ENCODE results near the gene CFAP73.

CFAP73 gene

GRCh38 chr12:113161415-113162016 lies 12.0 kb downstream of the CFAP73 start:
- peak; percentile 74 for DNase-seq (ENCODE audit: extremely low read depth, insufficient read length)
- Histone ChIP-seq H3K4me3 (replicated peaks; ENCODE audit: low read depth, low read length) (no peak overlapping the region), H3K36me3 (ENCODE audit: control insufficient read depth, insufficient read depth, low read length) (peaks cover 52% of the 10 kb centered on the region), H3K27me3 (replicated peaks; ENCODE audit: control insufficient read depth, insufficient read depth, low read length) (no peaks in the 10 kb centered on the region)
- no peak for TF ChIP-seq CTCF (IDR thresholded peaks at IDR 0.05; ENCODE audit: insufficient read depth, low read length, poor library complexity, severe bottlenecking)

GRCh38 chr12:113162102-113163029 lies 12.8 kb downstream of the CFAP73 start:
- TF ChIP-seq CTCF (IDR thresholded peaks at IDR 0.05; ENCODE audit: insufficient read depth, low read length, poor library complexity, severe bottlenecking): no peak
- Histone ChIP-seq H3K36me3 (ENCODE audit: control insufficient read depth, insufficient read depth, low read length) (peaks cover 54% of the 10 kb centered on the region), H3K27me3 (replicated peaks; ENCODE audit: control insufficient read depth, insufficient read depth, low read length) (no peaks in the 10 kb centered on the region), H3K4me3 (replicated peaks; ENCODE audit: low read depth, low read length) (no peak overlapping the region)
- no peak for DNase-seq (ENCODE audit: extremely low read depth, insufficient read length)

- Histone ChIP-seq H3K36me3 (ENCODE audit: control insufficient read depth, insufficient read depth, low read length) (peaks cover 58% of the 10 kb centered on the region), H3K27me3 (replicated peaks; ENCODE audit: control insufficient read depth, insufficient read depth, low read length) (no peaks in the 10 kb centered on the region), H3K4me3 (replicated peaks; ENCODE audit: low read depth, low read length) (no peak overlapping the region)
- TF ChIP-seq CTCF (IDR thresholded peaks at IDR 0.05; ENCODE audit: insufficient read depth, low read length, poor library complexity, severe bottlenecking): no peak
- DNase-seq (ENCODE audit: extremely low read depth, insufficient read length): no peak
These were observed 13.5 kb downstream of the CFAP73 start for GRCh38 chr12:113163030-113163360.

GRCh38 chr12:113164014-113164413 lies 14.5 kb downstream of the CFAP73 start:
- Histone ChIP-seq H3K27me3 (replicated peaks; ENCODE audit: control insufficient read depth, insufficient read depth, low read length) (no peaks in the 10 kb centered on the region), H3K36me3 (ENCODE audit: control insufficient read depth, insufficient read depth, low read length) (peaks cover 58% of the 10 kb centered on the region), H3K4me3 (replicated peaks; ENCODE audit: low read depth, low read length) (no peak overlapping the region)
- no peak for TF ChIP-seq CTCF (IDR thresholded peaks at IDR 0.05; ENCODE audit: insufficient read depth, low read length, poor library complexity, severe bottlenecking)
- DNase-seq (ENCODE audit: extremely low read depth, insufficient read length): no peak

DNA sequence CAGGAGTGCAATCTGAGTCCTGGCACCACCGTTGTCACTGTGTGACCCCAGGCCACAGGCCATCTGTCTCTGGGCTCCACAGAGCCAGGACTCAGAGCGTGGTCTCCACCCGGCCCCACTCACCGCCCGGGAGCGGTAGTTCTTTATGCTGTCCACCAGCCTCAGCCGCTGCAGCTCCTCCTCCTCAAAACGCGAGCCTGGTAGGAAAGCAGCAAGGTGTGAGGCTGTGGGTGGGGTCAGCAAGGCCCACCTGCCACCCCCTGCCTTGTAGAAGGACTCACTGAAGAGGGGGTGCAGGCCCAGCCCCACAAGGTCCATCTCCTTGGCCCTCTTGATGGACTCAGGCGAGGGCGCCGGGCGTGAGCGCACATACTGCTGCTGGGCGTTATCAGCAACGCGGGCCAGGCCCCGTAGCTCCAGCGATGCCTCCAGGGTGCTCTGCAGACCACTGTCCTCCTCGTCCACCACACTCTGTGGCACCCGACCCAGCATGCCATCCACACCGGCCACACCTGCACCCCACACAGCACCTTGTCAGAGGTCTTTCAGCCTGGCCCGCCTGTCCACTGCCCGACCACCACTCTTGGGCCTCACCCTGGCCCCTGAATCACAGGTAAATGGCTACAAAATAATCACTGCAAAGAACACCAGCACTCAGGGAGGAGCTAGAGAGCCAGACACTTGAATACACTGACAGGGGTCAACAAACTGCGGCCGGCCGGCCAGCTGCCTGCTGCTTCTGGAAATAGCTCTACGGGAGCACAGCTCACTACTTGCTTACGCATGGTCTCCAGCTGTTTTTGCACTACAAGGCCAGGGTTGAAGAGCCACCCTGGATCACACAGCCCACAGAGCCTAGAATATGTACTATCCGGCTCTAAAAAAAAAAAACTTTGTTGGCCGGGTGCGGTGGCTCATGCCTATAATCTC lies 16.3 kb downstream of the CFAP73 start:
- Histone ChIP-seq H3K27me3 (replicated peaks; ENCODE audit: control insufficient read depth, insufficient read depth, low read length) (no peaks in the 10 kb centered on the region), H3K36me3 (ENCODE audit: control insufficient read depth, insufficient read depth, low read length) (peaks cover 52% of the 10 kb centered on the region), H3K4me3 (replicated peaks; ENCODE audit: low read depth, low read length) (no peak overlapping the region)
- no peak for TF ChIP-seq CTCF (IDR thresholded peaks at IDR 0.05; ENCODE audit: insufficient read depth, low read length, poor library complexity, severe bottlenecking)
- DNase-seq (ENCODE audit: extremely low read depth, insufficient read length): no peak
